KMS-11 (cell line): ENCODE measurements around the gene GRIK3.

ENCODE experiments used
- H2AFZ ChIP-seq: fragments of 200-600 bp; sonication (generic); 2 replicates; pipeline ENCODE4 v1.6.1; 2016; ENCODE audit warnings: antibody characterized with exemption, mixed run types, low read depth
- H3K27ac ChIP-seq: fragments of 200-600 bp; sonication (generic); 2 replicates; pipeline ENCODE4 v1.6.1; 2016; ENCODE audit warnings: mild to moderate bottlenecking, mixed run types
- H3K27me3 ChIP-seq: fragments of 200-600 bp; sonication (generic); 2 replicates; pipeline ENCODE4 v1.6.1; 2017; ENCODE audit warnings: mild to moderate bottlenecking, low read depth, mixed run types, moderate library complexity; ENCODE audit not compliant: insufficient read depth
- H3K36me3 ChIP-seq: fragments of 200-600 bp; sonication (generic); 2 replicates; pipeline ENCODE4 v1.6.1; 2017; ENCODE audit warnings: mild to moderate bottlenecking, mixed run types; ENCODE audit not compliant: insufficient read depth
- H3K4me1 ChIP-seq: fragments of 200-600 bp; sonication (generic); 2 replicates; pipeline ENCODE4 v1.6.1; 2016; ENCODE audit warnings: mild to moderate bottlenecking, low read depth, mixed run types; ENCODE audit not compliant: poor library complexity, severe bottlenecking
- H3K4me2 ChIP-seq: fragments of 200-600 bp; sonication (generic); 2 replicates; pipeline ENCODE4 v1.7.0; 2016; ENCODE audit warnings: mild to moderate bottlenecking, mixed run types
- H3K4me3 ChIP-seq: fragments of 200-600 bp; sonication (generic); IDR thresholded peaks from 2 replicates; pipeline ENCODE4 v1.6.1; 2017; ENCODE audit warnings: low read depth, low read length, mixed read lengths; ENCODE audit not compliant: insufficient read depth
- H3K79me2 ChIP-seq: fragments of 200-600 bp; sonication (generic); 2 replicates; pipeline ENCODE4 v1.6.1; 2016; ENCODE audit warnings: low read depth, mixed run types; ENCODE audit not compliant: insufficient read depth
- H3K9ac ChIP-seq: fragments of 200-600 bp; sonication (generic); 2 replicates; pipeline ENCODE4 v1.6.1; 2016; ENCODE audit warnings: mild to moderate bottlenecking, mixed run types
- H4K20me1 ChIP-seq: fragments of 200-600 bp; sonication (generic); 2 replicates; pipeline ENCODE4 v1.6.1; 2016; ENCODE audit warnings: mild to moderate bottlenecking, mixed run types; ENCODE audit not compliant: insufficient read depth
- CTCF ChIP-seq: fragments of 200-600 bp; sonication (generic); conservative IDR thresholded peaks from 2 replicates; pipeline ENCODE4 v1.6.1; 2017; ENCODE audit warnings: low read depth, mild to moderate bottlenecking, antibody characterized with exemption, low read length, moderate library complexity, mixed read lengths

Gene GRIK3

GRCh38 chr1:36761113-36761512, 273.2 kb downstream of the GRIK3 start:
- Histone ChIP-seq H3K27me3 (no peaks in the 10 kb centered on the region; the same call in 1 of the 2 replicates), H3K36me3 (no peaks in the 10 kb centered on the region), H3K27ac (no peak overlapping the region), H3K4me3 (no peak overlapping the region), H3K4me2 (no peak overlapping the region), H3K79me2 (no peaks in the 10 kb centered on the region), H4K20me1 (no peaks in the 10 kb centered on the region), H3K9ac (no peak overlapping the region), H3K4me1 (no peaks in the 10 kb centered on the region), H2AFZ (no peak overlapping the region)
- no peak for TF ChIP-seq CTCF

DNA sequence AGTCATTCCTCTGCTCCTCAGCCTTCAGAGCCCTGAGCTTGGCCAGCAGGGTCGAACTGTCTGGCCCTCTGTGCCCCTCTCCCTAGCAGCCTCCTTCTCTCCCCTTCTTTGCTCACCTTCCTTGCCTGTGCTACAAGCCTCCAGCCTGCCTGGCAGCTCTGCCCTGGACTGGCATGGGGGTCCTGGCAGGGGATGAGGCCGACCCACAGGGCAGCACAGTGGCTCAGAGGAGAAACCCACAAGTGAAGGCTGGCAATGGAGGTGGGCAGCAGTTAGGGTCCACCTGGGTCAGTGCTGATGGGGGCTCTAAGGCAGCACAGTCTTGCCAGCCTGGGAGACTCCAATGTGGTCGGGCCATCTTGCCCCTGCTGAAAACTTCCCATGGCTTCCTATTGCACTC, 274.2 kb downstream of the GRIK3 start:
- no peak overlapping the region for H3K4me2 ChIP-seq
- no peaks in the 10 kb centered on the region for H3K36me3 ChIP-seq
- no peak overlapping the region for H3K9ac ChIP-seq
- H3K4me3 ChIP-seq, result no peak overlapping the region
- no peak overlapping the region for H3K27ac ChIP-seq
- H4K20me1 ChIP-seq, result no peaks in the 10 kb centered on the region
- no peak for TF ChIP-seq CTCF
- H3K27me3 ChIP-seq, result no peaks in the 10 kb centered on the region; the same call in 1 of the 2 replicates
- H3K79me2 ChIP-seq, result no peaks in the 10 kb centered on the region
- H3K4me1 ChIP-seq, result no peaks in the 10 kb centered on the region
- H2AFZ ChIP-seq, result no peak overlapping the region

DNA sequence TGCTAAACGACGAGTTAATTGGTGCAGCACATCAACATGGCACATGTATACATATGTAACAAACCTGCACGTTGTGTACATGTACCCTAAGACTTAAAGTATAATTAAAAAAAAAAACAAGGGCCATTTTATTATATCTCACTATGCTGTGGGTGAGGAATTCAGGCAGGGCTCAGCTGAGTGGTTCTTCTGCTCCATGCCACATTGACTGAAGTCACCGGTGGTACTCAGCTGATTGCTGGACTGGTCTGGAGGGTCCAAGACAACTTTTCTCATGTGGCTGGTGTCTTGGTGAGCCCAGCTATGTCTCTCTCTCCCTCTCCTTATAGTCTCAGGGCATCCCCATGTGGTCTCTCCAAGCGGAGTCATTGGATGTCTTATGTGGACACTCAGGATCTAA, 275.0 kb downstream of the GRIK3 start:
- Histone ChIP-seq H3K27me3 (peaks cover 3% of the 10 kb centered on the region; the same call in 1 of the 2 replicates), H3K36me3 (no peaks in the 10 kb centered on the region), H3K4me3 (no peak overlapping the region), H3K27ac (no peak overlapping the region), H4K20me1 (no peaks in the 10 kb centered on the region), H3K4me1 (no peaks in the 10 kb centered on the region), H3K4me2 (no peak overlapping the region), H3K9ac (no peak overlapping the region), H2AFZ (no peak overlapping the region), H3K79me2 (no peaks in the 10 kb centered on the region)
- no peak for TF ChIP-seq CTCF

DNA sequence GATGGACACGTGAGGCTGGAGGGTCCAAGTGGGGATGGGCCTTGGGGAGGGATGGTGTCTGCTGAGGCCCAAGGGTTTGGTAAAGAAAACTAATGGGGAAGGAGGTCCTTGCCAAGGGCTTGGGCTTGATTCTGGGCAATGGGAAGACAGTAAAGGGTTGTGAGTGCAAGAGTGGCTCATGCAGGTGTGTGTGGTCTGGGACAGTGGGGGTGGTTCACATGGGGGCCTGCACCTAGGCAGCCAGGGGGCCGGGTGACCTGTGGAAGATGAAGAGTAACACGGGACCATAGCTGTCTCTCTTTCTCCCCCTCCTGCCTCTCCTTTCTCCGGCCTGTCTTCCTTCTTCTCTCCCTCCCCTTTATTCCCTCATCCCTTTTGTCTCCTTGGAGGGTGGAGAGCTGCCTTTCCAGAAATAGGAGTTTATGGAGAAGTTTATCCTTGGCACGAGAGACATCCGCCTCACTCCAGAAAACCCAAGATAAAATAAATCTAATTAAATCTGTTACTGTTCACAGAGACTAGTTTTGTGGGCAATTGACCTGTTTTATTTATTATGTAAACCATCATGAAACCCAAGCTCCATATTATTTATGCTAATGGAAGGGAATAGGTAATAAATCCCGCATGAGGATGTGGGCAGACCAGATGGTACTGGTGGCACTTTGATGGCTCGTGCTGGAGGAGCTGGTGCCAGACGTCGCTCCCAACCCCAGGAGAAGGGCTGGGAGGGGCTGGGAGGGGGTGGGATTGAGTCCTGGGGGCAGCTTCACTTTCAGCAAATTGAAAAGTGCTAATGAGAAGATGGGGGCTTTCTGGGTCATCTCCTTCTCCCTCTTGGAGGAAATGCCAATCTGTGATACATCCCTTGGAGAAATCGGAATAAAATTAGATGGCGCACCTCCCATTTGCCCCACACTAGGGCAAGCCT, 278.7 kb downstream of the GRIK3 start:
- Histone ChIP-seq H3K27me3 (peaks cover 3% of the 10 kb centered on the region; the same call in 1 of the 2 replicates), H3K79me2 (no peaks in the 10 kb centered on the region), H3K4me1 (no peaks in the 10 kb centered on the region), H3K36me3 (no peaks in the 10 kb centered on the region), H4K20me1 (no peaks in the 10 kb centered on the region), H3K27ac (no peak overlapping the region), H3K4me3 (no peak overlapping the region), H3K4me2 (no peak overlapping the region), H2AFZ (no peak overlapping the region), H3K9ac (no peak overlapping the region)
- no peak for TF ChIP-seq CTCF
